PC-3 (cell line): Measurements from ENCODE around the gene IMPA2. TPM values are rescaled to one million over a fixed set of nuclear protein-coding genes. Genes with fewer than 3 reads are reported as not detected.

ENCODE experiments used
- ATAC-seq: fragments of 200-7000 bp; cut with Tn5 transposase; 2 replicates; pipeline ENCODE4 v1.9.1; 2020; ENCODE audit warnings: mild to moderate bottlenecking, moderate library complexity
- BruUV-seq: library from RNA; stranded (reverse); fragments of 400-500 nt; replicated peaks from 2 replicates; lab custom pipeline; 2021; lab: Mats Ljungman, UMichigan
- CTCF ChIA-PET: fragments of 300-600 bp; sonication (Branson Sonifier 250); formaldehyde crosslinking; loops from one replicate; lab custom pipeline; 2022; ENCODE audit warnings: antibody characterized with exemption; lab: Charles Lee
- POLR2A ChIA-PET: fragments of 300-600 bp; sonication (Branson Sonifier 250); formaldehyde crosslinking; loops from one replicate; lab custom pipeline; 2022; ENCODE audit warnings: antibody characterized with exemption; ENCODE audit not compliant: unreplicated experiment; lab: Charles Lee
- DNase-seq: peaks from one replicate; pipeline ENCODE4 v3.0.0-alpha.2; 2015
- H2AFZ ChIP-seq: fragments of 300-600 bp; sonication (generic); 2 replicates; pipeline ENCODE4 v1.6.0; 2016; ENCODE audit warnings: antibody characterized with exemption, low read length
- H3F3A ChIP-seq: fragments of 300-600 bp; sonication (generic); one replicate; pipeline ENCODE4 v1.6.0; 2017; ENCODE audit warnings: antibody characterized with exemption, low read length, control low read depth, mild to moderate bottlenecking; ENCODE audit not compliant: unreplicated experiment
- H3K27ac ChIP-seq: fragments of 300-600 bp; sonication (generic); 2 replicates; pipeline ENCODE4 v1.5.1; 2016; ENCODE audit warnings: mild to moderate bottlenecking, low read length
- H3K27me3 ChIP-seq: fragments of 300-600 bp; sonication (generic); 2 replicates; pipeline ENCODE4 v1.6.1; 2016; ENCODE audit warnings: low read length, mixed read lengths
- H3K36me3 ChIP-seq: fragments of 300-600 bp; sonication (generic); 2 replicates; pipeline ENCODE4 v1.6.1; 2016; ENCODE audit warnings: low read depth, mixed run types, low read length, mixed read lengths
- H3K4me1 ChIP-seq: fragments of 300-600 bp; sonication (generic); 2 replicates; pipeline ENCODE4 v1.5.1; 2016; ENCODE audit warnings: low read length; ENCODE audit not compliant: insufficient read depth
- H3K4me2 ChIP-seq: fragments of 300-600 bp; sonication (generic); 2 replicates; pipeline ENCODE4 v1.6.0; 2016; ENCODE audit warnings: low read length
- H3K4me3 ChIP-seq: fragments of 300-600 bp; sonication (generic); 2 replicates; pipeline ENCODE4 v1.5.1; 2016; ENCODE audit warnings: mild to moderate bottlenecking, low read length, mixed read lengths
- H3K79me2 ChIP-seq: fragments of 300-600 bp; sonication (generic); 2 replicates; pipeline ENCODE4 v1.6.1; 2017; ENCODE audit warnings: low read length, mixed read lengths
- H3K9ac ChIP-seq: fragments of 300-600 bp; sonication (generic); 2 replicates; pipeline ENCODE4 v1.6.0; 2016; ENCODE audit warnings: mild to moderate bottlenecking, low read length
- H3K9me2 ChIP-seq: fragments of 300-600 bp; sonication (generic); replicated peaks from 2 replicates; pipeline ENCODE4 v1.6.1; 2016; ENCODE audit warnings: mixed run types, low read length, mixed read lengths
- H3K9me3 ChIP-seq: fragments of 300-600 bp; sonication (generic); 2 replicates; pipeline ENCODE4 v1.6.1; 2016; ENCODE audit warnings: low read length, mixed read lengths
- H4K20me1 ChIP-seq: fragments of 300-600 bp; sonication (generic); 2 replicates; pipeline ENCODE4 v1.6.1; 2016; ENCODE audit warnings: low read length, mixed read lengths
- CTCF ChIP-seq: fragments of 300-600 bp; sonication (generic); conservative IDR thresholded peaks from 2 replicates; pipeline ENCODE4 v1.5.1; 2017; ENCODE audit warnings: antibody characterized with exemption, low read depth, mild to moderate bottlenecking, low read length
- EZH2 ChIP-seq: fragments of 300-600 bp; sonication (generic); IDR thresholded peaks from one replicate; pipeline ENCODE4 v1.6.1; 2017; ENCODE audit warnings: antibody characterized with exemption, mild to moderate bottlenecking, low read length; ENCODE audit not compliant: unreplicated experiment
- EZH2phosphoT487 ChIP-seq: fragments of 300-600 bp; sonication (generic); IDR thresholded peaks from 2 replicates; pipeline ENCODE4 v1.6.1; 2018; ENCODE audit warnings: mild to moderate bottlenecking, antibody characterized with exemption, low read length, borderline replicate concordance
- intact Hi-C: fragments of 100-400 bp; cut with micrococcal nuclease; formaldehyde crosslinking; loops from 2 replicates; pipeline ENCODE4 v1.9.0; 2023
- total RNA-seq: library from RNA; depleted of rRNA; stranded (reverse); fragments of >200 nt; gene quantifications from 2 replicates; pipeline ENCODE4 v1.2.3, GENCODE V29; 2014

IMPA2 gene
- total RNA-seq, 1 experiment from 2014 or later, result 38.2 TPM

- no peaks in the 10 kb centered on the region for H4K20me1 ChIP-seq
- no peaks in the 10 kb centered on the region for H3K79me2 ChIP-seq
- ChIA-PET POLR2A (no interaction called here), CTCF (no interaction called here)
- no peaks in the 10 kb centered on the region for H3K27me3 ChIP-seq
- peaks cover 12% of the 10 kb centered on the region; the same call in 1 of the 2 replicates for H3K4me1 ChIP-seq
- ATAC-seq (peak; percentile 40; the same call in 1 of the 2 replicates), DNase-seq (no peak)
- H3K9me2 ChIP-seq, result no peaks in the 10 kb centered on the region
- H3K27ac ChIP-seq, result no peak overlapping the region
- no peaks in the 10 kb centered on the region for H3K9me3 ChIP-seq
- TF ChIP-seq CTCF, result no peak
- no peak for TF ChIP-seq EZH2phosphoT487
- TF ChIP-seq EZH2, result no peak
- no peak overlapping the region for H2AFZ ChIP-seq
- no peaks in the 10 kb centered on the region for H3K36me3 ChIP-seq
- no TSS peak for BruUV-seq
- H3F3A ChIP-seq, result no peaks in the 10 kb centered on the region
- H3K9ac ChIP-seq, result no peak overlapping the region
- H3K4me2 ChIP-seq, result no peak overlapping the region
- intact Hi-C loops, result no loop called here
- H3K4me3 ChIP-seq, result no peak overlapping the region
Measured at GRCh38 chr18:11948852-11949523, 32.3 kb upstream of the IMPA2 start.

GRCh38 chr18:11950824-11951223 is 30.5 kb upstream of the IMPA2 start:
- ChIA-PET CTCF (no interaction called here), POLR2A (no interaction called here)
- peaks cover 30% of the 10 kb centered on the region for H3K4me1 ChIP-seq
- H3K36me3 ChIP-seq, result no peaks in the 10 kb centered on the region
- no peaks in the 10 kb centered on the region for H3K9me3 ChIP-seq
- H3F3A ChIP-seq, result peaks cover 5% of the 10 kb centered on the region
- no peaks in the 10 kb centered on the region for H4K20me1 ChIP-seq
- H3K79me2 ChIP-seq, result no peaks in the 10 kb centered on the region
- no peaks in the 10 kb centered on the region for H3K9me2 ChIP-seq
- no peak overlapping the region for H3K4me2 ChIP-seq
- ATAC-seq (no peak), DNase-seq (no peak)
- H3K27me3 ChIP-seq, result no peaks in the 10 kb centered on the region
- H3K4me3 ChIP-seq, result no peak overlapping the region
- BruUV-seq, result no TSS peak
- no peak for TF ChIP-seq EZH2phosphoT487
- no peak for TF ChIP-seq EZH2
- no peak for TF ChIP-seq CTCF
- H3K27ac ChIP-seq, result no peak overlapping the region
- H2AFZ ChIP-seq, result no peak overlapping the region
- intact Hi-C loops, result no loop called here
- H3K9ac ChIP-seq, result no peak overlapping the region

GRCh38 chr18:11951390-11951851 is 29.9 kb upstream of the IMPA2 start:
- Histone ChIP-seq H3K4me2 (no peak overlapping the region), H3K79me2 (no peaks in the 10 kb centered on the region), H3K9me2 (no peaks in the 10 kb centered on the region), H3K27me3 (no peaks in the 10 kb centered on the region), H3K27ac (no peak overlapping the region), H3K36me3 (no peaks in the 10 kb centered on the region), H3K9ac (no peak overlapping the region), H3K4me3 (no peak overlapping the region), H3K4me1 (peaks cover 29% of the 10 kb centered on the region), H3F3A (peaks cover 5% of the 10 kb centered on the region), H2AFZ (no peak overlapping the region), H3K9me3 (no peaks in the 10 kb centered on the region), H4K20me1 (no peaks in the 10 kb centered on the region)
- intact Hi-C loops, result no loop called here
- POLR2A ChIA-PET, result no interaction called here
- no peak for ATAC-seq
- TF ChIP-seq EZH2 (no peak), CTCF (no peak), EZH2phosphoT487 (no peak)
- CTCF ChIA-PET, result no interaction called here
- BruUV-seq, result no TSS peak
- no peak for DNase-seq
